ENCODE measurements around the gene ACAP2. TPM values are rescaled to one million over a fixed set of nuclear protein-coding genes. Genes with fewer than 3 reads are reported as not detected.
"Not testable (repeated sequence)": the region's sequence is repeated elsewhere in the genome, so short reads cannot be mapped to it uniquely, and the experiment has no call there.

The ACAP2 gene
- total RNA-seq, 1 experiment from 2014 or later = 57.9 TPM

DNA sequence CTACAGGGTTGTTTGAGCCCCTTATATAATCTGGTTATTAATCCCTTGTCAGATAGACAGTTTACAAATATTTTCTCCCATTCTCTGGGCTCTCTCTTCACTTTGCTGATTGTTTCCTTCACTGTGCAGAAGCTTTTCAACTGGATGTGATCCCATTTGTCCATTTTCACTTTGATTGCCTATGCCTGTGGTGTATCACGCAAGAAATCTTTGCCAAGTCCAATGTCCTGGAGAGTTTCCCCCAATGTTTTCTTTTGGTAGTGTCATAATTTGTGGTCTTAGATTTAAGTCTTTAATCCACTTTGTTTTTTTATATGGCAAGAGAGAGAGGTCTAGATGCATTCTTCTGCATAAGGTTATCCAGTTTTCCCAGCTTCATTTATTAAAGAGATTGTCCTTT lies 212.6 kb downstream of the ACAP2 start:
- CTCF ChIA-PET = no interaction called here
- BruUV-seq (replicated peaks) = no TSS peak
- Histone ChIP-seq H3K27ac (ENCODE audit: low read length) (no peak overlapping the region), H3K4me1 (ENCODE audit: control insufficient read depth, insufficient read depth, low read length) (no peaks in the 10 kb centered on the region), H3K27me3 (ENCODE audit: control insufficient read depth, insufficient read depth, low read length) (no peaks in the 10 kb centered on the region), H3K4me3 (ENCODE audit: low read depth in 2 of 2, low read length in 2 of 2) (no peak overlapping the region), H3K36me3 (ENCODE audit: control insufficient read depth, insufficient read depth, low read length) (no peaks in the 10 kb centered on the region), H3K9me3 (ENCODE audit: control insufficient read depth, insufficient read depth, low read depth, low read length) (no peaks in the 10 kb centered on the region)
- ATAC-seq (no peak), DNase-seq (ENCODE audit: low read depth, low spot score) (no peak)
- intact Hi-C loops (cut with micrococcal nuclease; ENCODE audit: unreplicated experiment) (no loop called here), in situ Hi-C loops (cut with HindIII; ENCODE audit: low pct_unique_long_range_greater_than_20kb, low sequenced_read_pairs) (no loop called here)
- POLR2A ChIA-PET = no interaction called here
- TF ChIP-seq, protein P1, sequence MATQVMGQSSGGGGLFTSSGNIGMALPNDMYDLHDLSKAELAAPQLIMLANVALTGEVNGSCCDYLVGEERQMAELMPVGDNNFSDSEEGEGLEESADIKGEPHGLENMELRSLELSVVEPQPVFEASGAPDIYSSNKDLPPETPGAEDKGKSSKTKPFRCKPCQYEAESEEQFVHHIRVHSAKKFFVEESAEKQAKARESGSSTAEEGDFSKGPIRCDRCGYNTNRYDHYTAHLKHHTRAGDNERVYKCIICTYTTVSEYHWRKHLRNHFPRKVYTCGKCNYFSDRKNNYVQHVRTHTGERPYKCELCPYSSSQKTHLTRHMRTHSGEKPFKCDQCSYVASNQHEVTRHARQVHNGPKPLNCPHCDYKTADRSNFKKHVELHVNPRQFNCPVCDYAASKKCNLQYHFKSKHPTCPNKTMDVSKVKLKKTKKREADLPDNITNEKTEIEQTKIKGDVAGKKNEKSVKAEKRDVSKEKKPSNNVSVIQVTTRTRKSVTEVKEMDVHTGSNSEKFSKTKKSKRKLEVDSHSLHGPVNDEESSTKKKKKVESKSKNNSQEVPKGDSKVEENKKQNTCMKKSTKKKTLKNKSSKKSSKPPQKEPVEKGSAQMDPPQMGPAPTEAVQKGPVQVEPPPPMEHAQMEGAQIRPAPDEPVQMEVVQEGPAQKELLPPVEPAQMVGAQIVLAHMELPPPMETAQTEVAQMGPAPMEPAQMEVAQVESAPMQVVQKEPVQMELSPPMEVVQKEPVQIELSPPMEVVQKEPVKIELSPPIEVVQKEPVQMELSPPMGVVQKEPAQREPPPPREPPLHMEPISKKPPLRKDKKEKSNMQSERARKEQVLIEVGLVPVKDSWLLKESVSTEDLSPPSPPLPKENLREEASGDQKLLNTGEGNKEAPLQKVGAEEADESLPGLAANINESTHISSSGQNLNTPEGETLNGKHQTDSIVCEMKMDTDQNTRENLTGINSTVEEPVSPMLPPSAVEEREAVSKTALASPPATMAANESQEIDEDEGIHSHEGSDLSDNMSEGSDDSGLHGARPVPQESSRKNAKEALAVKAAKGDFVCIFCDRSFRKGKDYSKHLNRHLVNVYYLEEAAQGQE (IDR thresholded peaks at IDR 0.05; ENCODE audit: insufficient read depth in 1 of 2, low read depth in 2 of 2, low read length in 1 of 2) = no peak
- TF ChIP-seq, protein P2, sequence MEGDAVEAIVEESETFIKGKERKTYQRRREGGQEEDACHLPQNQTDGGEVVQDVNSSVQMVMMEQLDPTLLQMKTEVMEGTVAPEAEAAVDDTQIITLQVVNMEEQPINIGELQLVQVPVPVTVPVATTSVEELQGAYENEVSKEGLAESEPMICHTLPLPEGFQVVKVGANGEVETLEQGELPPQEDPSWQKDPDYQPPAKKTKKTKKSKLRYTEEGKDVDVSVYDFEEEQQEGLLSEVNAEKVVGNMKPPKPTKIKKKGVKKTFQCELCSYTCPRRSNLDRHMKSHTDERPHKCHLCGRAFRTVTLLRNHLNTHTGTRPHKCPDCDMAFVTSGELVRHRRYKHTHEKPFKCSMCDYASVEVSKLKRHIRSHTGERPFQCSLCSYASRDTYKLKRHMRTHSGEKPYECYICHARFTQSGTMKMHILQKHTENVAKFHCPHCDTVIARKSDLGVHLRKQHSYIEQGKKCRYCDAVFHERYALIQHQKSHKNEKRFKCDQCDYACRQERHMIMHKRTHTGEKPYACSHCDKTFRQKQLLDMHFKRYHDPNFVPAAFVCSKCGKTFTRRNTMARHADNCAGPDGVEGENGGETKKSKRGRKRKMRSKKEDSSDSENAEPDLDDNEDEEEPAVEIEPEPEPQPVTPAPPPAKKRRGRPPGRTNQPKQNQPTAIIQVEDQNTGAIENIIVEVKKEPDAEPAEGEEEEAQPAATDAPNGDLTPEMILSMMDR (IDR thresholded peaks at IDR 0.05) = no peak
- no peak for TF ChIP-seq SIN3A (IDR thresholded peaks at IDR 0.05; ENCODE audit: borderline replicate concordance, insufficient read depth, low read depth, low read length)
- no peak for TF ChIP-seq TCF7L2 (IDR thresholded peaks at IDR 0.05; ENCODE audit: low read depth, low read length)
- TF ChIP-seq POLR2AphosphoS5 (IDR thresholded peaks at IDR 0.05; ENCODE audit: low read depth, low read length) = no peak

DNA sequence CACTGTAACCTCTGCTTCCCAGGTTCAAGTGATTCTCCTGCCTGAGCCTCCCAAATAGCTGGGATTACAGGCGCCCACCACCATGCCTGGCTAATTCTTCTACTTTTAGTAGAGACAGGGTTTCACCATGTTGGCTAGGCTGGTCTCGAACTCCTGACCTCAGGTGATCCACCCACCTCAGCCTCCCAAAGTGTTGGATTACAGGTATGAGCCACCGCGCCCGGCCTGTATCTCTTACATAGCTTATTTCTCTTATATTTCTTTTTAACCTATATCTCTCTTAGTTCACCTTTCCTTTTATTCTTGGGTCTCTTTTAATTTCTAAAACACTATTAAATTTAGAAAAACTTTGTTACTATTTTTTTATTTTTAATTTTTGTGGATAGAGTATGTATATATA lies 213.9 kb downstream of the ACAP2 start:
- DNase-seq (ENCODE audit: low read depth, low spot score); ATAC-seq; BruUV-seq (replicated peaks); in situ Hi-C loops (cut with HindIII; ENCODE audit: low pct_unique_long_range_greater_than_20kb, low sequenced_read_pairs); CTCF ChIA-PET; H3K9me3 ChIP-seq (ENCODE audit: control insufficient read depth, insufficient read depth, low read depth, low read length); intact Hi-C loops (cut with micrococcal nuclease; ENCODE audit: unreplicated experiment); H3K27me3 ChIP-seq (ENCODE audit: control insufficient read depth, insufficient read depth, low read length); H3K36me3 ChIP-seq (ENCODE audit: control insufficient read depth, insufficient read depth, low read length); POLR2A ChIA-PET; H3K27ac ChIP-seq (ENCODE audit: low read length); H3K4me3 ChIP-seq (ENCODE audit: low read depth in 2 of 2, low read length in 2 of 2); H3K4me1 ChIP-seq (ENCODE audit: control insufficient read depth, insufficient read depth, low read length): not testable (repeated sequence)

DNA sequence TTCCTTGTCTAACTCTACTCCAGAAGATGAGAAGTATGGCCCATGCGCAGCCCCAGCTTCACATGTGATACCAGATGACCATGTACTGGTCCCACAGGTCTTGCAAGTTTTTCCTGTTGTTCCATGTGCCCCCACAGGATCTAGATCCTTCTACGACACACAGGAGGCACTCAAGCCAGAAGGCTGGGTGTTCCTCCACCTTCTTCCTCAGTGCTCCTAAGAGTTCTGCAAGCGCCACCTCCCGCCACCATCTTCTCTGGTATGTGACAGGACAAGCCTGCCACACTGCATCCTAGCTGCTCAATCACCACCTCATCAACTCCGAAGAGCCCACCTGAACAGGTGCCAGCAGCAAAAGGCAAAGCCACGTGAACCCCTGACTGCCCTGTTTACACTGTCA lies 214.9 kb downstream of the ACAP2 start:
- in situ Hi-C loops (cut with HindIII; ENCODE audit: low pct_unique_long_range_greater_than_20kb, low sequenced_read_pairs) = no loop called here
- Histone ChIP-seq H3K9me3 (ENCODE audit: control insufficient read depth, insufficient read depth, low read depth, low read length) (no peaks in the 10 kb centered on the region), H3K4me1 (ENCODE audit: control insufficient read depth, insufficient read depth, low read length) (no peaks in the 10 kb centered on the region), H3K4me3 (ENCODE audit: low read depth in 2 of 2, low read length in 2 of 2) (no peak overlapping the region), H3K27me3 (ENCODE audit: control insufficient read depth, insufficient read depth, low read length) (no peaks in the 10 kb centered on the region), H3K27ac (ENCODE audit: low read length) (no peak overlapping the region), H3K36me3 (ENCODE audit: control insufficient read depth, insufficient read depth, low read length) (no peaks in the 10 kb centered on the region)
- DNase-seq (ENCODE audit: low read depth, low spot score) (no peak), ATAC-seq (no peak)
- BruUV-seq (replicated peaks) = no TSS peak
- TF ChIP-seq TCF7L2 (IDR thresholded peaks at IDR 0.05; ENCODE audit: low read depth, low read length) (no peak), SIN3A (IDR thresholded peaks at IDR 0.05; ENCODE audit: borderline replicate concordance, insufficient read depth, low read depth, low read length) (no peak), POLR2AphosphoS5 (IDR thresholded peaks at IDR 0.05; ENCODE audit: low read depth, low read length) (no peak)
- TF ChIP-seq, protein P1 (IDR thresholded peaks at IDR 0.05; ENCODE audit: insufficient read depth in 1 of 2, low read depth in 2 of 2, low read length in 1 of 2) = no peak
- TF ChIP-seq, protein P2 (IDR thresholded peaks at IDR 0.05) = no peak
- ChIA-PET POLR2A (no interaction called here), CTCF (no interaction called here)
- intact Hi-C loops (cut with micrococcal nuclease; ENCODE audit: unreplicated experiment) = no loop called here
